Measurements from ENCODE around the gene CFI.

Gene CFI

DNA sequence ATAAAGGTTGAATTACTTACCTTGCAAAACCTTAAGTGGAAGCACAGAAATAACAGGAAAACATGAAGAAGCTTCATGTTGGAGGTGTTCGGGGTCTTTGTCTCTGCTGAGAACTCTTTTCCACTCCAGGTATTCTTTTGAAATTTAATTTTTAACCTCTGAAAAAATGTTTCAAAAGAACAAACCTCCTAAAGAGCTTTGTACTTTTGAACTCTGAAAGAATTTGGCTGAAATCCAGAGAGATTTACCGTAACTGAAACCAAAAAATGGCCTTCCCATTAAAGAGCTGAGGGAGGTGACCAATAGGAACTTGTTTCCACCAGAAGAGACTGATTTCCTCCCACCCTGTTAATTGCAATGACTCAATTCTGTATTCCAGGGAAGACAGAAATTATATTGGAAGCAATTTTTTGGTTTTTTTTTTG lies at the start of gene CFI:
Gene CFI, minus strand, starts transcription at position 105 of the 425 bp plus-strand sequence. Its CDS starts 28 bp downstream, at position 77.
- DNase-seq (ENCODE audit: low spot score) = no peak

DNA sequence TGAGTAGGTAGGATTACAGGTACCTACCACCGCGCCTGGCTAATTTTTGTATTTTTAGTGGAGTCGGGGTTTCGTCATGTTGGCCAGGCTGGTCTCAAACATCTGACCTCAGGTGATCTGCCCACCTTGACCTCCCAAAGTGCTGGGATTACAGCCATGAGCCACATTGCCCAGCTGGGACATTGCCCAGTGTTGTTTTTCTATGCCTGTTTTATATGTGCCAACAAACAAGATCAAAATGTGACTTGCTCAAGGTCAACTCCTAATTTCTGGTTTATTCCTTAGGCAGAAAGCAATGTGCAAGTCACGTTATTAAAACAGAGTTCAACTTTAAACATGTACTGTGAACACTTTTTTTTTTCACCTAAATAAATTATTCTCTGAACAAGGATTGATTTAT lies 48.8 kb upstream of the CFI start:
- no peak for DNase-seq (ENCODE audit: low spot score)

DNA sequence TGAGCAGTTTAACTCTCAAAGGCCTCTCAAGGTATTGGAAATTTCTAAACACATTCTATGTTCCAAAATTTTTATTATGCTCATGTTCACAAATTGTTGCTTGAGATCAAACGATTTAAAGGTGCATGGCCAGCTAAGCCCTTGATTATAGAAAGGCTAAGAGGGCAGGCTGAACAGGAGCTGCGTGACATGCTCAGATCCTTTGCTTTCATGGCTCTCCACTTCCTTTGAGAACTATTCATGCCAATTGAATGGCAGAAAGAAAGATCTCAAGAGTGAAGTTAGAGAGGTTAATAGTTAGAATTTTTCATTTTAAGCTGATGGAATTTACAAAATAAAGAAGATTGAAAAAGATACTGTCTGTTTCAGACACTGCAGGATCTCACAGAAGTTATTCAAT lies 46.7 kb upstream of the CFI start:
- DNase-seq (ENCODE audit: low spot score) = no peak

DNA sequence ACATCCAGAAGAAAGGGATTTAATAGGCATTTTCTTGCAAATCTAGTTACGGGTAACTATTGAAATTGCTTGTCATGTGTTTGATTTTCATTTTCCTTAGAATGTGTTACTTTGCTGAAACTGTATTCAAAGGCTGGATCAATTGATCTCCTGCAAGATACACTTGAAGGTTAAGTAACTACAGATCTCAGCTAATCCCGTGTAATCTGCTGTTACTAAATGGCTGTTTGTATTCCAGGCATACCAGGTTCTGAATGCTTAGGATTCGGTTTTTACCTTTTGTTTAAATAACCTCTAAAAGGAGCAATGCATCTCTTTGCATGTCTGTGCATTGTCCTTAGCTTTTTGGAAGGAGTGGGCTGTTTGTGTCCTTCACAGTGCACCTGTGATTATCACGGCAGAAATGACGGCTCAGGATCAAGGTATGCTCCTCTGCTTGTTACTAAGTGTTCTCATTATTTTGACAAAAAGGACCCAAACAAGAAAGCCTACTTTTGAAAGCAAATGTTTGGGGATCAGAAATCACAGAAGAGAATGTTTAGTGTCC lies 46.2 kb upstream of the CFI start, which contains the start of gene LRIT3:
Gene LRIT3, plus strand, starts transcription at position 212 of the 547 bp plus-strand sequence. Its CDS starts 95 bp downstream, at position 307.
- DNase-seq (ENCODE audit: low spot score) = no peak

- no peak for DNase-seq (ENCODE audit: low spot score)
These were observed 44.7 kb upstream of the CFI start for GRCh38 chr4:109846395-109847098.

DNA sequence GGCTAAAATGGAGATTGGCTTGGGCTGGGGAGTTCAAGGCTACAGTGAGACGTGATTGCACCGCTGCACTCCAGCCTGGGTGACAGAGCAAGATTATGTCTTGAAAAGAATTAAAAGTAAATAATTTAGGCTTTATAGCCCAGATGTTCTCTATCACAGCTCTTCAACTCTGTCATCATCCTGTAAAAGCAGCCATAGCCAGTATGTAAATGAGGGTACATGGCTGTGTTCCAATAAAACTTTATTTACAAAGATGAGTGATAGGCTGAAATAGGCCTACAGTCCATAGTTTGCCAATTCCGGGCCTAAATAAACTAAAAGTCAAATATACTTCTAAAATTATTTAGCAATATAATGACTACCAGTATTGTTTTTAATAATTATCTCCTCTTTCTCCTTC lies 35.2 kb upstream of the CFI start:
- DNase-seq (ENCODE audit: low spot score) = no peak

- no peak for DNase-seq (ENCODE audit: low spot score)
These were observed 32.0 kb upstream of the CFI start for GRCh38 chr4:109833756-109834155.

GRCh38 chr4:109827672-109828071 lies 25.9 kb upstream of the CFI start, which contains the start of gene RRH:
RRH (plus strand) TSS chr4:109827972; CDS start chr4:109828028, 56 bp downstream.
- no peak for DNase-seq (ENCODE audit: low spot score)

- DNase-seq (ENCODE audit: low spot score) = no peak
These were observed 24.9 kb upstream of the CFI start for GRCh38 chr4:109826719-109827118.

- DNase-seq (ENCODE audit: low spot score) = no peak
These were observed 19.4 kb upstream of the CFI start for GRCh38 chr4:109821185-109821584.

- no peak for DNase-seq (ENCODE audit: low spot score)
These were observed 18.8 kb upstream of the CFI start for GRCh38 chr4:109820563-109820962.

DNA sequence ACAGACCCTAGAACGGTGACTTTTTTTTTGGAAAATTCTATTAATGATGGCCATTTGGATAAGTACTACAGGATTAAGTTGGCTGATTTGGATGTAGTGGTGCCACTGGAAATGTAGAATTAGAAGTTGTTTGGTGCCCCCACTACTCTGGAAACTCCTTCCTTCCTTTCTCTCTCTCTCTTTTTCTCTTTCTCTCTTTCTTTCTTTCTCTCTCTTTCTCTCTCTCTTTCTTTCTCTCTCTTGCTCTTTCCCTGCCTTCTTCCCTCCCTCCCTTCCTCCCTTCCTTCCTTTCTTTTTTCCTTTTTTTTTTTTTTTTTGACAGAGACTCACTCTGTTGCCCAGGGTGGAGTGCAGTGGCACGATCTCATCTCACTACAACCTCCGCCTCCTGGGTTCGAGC lies 16.5 kb upstream of the CFI start:
- no peak for DNase-seq (ENCODE audit: low spot score)

DNA sequence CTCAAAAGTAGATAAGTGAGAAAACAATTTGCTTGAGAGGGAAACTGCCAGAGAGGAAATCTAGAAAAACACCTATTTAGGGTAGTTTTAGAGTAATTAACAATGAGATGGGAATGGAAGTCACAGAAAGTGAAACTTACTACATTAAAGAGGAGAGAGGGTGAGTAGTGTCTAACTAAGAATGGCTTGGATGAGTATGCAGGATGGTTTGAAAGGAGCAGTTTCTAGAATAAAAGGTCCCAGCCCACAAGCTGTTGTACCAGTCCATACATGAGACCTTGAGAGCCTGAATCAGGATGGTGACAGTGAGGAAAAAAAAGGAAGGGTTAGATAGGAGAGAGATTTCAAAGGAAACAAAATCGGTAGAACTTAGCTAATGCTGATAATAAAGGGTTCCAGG lies 15.1 kb upstream of the CFI start:
- no peak for DNase-seq (ENCODE audit: low spot score)

GRCh38 chr4:109816082-109816442 lies 14.3 kb upstream of the CFI start:
- DNase-seq (ENCODE audit: low spot score) = no peak

GRCh38 chr4:109815151-109816081 lies 13.6 kb upstream of the CFI start, which contains the start of gene GAR1:
GAR1 (plus strand) TSS chr4:109815762; CDS start chr4:109816165, 403 bp downstream.
- peak; percentile 89 for DNase-seq (ENCODE audit: low spot score)

DNA sequence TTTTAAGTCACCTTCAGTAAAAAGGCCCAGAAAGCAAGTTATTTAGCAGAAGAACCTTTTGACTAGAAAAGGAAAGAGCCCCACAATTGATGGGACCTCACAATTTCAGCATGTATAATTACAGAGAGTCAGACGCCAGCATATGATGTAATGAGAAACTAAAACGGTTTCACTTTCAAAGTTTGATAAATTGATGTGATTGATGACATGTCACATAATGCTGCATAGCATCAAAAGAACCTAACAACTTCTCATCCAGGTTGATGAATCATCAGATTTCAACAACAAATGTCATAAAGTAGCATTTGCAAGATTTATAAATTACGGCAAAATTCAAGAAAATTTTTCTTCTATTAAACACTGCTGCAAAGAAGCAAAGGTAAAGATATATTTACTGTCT lies 9.9 kb upstream of the CFI start:
- DNase-seq (ENCODE audit: low spot score) = no peak

- DNase-seq (ENCODE audit: low spot score) = no peak
These were observed 9.0 kb upstream of the CFI start for GRCh38 chr4:109810552-109811387.

DNA sequence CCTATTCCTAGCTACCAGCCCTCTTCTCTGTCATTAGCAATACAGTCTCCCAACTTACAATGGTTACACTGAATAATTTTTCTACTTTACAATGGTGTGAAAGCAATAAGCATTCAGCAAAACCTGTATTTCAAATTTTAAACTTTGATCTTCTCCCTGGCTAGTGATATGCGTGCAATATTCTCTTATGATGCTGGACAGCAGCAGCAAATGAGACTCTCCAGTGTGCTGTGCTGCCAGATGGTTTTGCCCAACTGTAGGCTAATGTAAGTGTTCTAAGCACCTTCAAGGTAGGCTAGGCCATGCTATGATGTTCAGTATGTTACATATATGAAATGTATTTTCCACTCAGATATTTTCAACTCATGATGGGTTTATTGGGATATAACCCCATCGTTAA lies 7.9 kb upstream of the CFI start:
- DNase-seq (ENCODE audit: low spot score) = no peak

GRCh38 chr4:109803924-109804571 lies 2.2 kb upstream of the CFI start:
- DNase-seq (ENCODE audit: low spot score) = no peak

DNA sequence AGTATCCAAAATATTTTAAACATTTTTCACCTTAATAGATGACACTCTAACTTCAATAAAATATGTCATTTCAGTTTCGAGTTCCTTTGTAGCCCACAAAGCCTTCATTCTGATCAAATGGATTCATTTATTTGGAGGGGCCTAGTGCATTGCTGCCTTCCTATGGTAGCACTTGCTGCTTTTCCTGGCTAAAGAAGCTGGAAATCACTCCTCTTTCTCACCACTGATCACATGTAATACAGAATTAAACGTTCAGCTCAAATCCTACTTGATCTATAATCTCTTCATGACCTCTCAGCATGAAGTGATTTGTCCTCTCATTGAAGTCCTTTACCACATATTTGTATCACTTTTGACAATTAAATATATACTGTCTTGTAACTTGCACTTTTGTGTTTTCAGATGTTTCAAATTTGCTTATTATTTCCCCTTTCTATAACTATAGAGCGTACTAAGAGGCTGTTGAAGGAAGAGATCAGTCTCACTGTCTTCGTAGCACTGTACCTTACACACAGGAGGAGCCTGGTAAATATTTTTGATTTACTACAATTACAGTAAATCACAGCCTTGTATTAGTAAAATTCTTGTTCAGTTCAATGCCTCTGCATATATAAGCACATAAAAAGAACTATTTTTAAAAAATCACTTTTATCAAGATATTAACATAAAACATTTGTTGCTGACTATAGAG lies 555 bp downstream of the CFI start:
- no peak for DNase-seq (ENCODE audit: low spot score)

- no peak for DNase-seq (ENCODE audit: low spot score)
These were observed 2.9 kb downstream of the CFI start for GRCh38 chr4:109798866-109799265.
